HG03457 (cell line): ENCODE measurements around the gene TM7SF2.
"Not testable (repeated sequence)": the region's sequence is repeated elsewhere in the genome, so short reads cannot be mapped to it uniquely, and the experiment has no call there.

Source experiments
- ATAC-seq: cut with Tn5 transposase; IDR thresholded peaks from one replicate; pipeline ENCODE4 v1.9.1; 2021; ENCODE audit warnings: moderate number of reproducible peaks; ENCODE audit not compliant: unreplicated experiment

The TM7SF2 gene

DNA sequence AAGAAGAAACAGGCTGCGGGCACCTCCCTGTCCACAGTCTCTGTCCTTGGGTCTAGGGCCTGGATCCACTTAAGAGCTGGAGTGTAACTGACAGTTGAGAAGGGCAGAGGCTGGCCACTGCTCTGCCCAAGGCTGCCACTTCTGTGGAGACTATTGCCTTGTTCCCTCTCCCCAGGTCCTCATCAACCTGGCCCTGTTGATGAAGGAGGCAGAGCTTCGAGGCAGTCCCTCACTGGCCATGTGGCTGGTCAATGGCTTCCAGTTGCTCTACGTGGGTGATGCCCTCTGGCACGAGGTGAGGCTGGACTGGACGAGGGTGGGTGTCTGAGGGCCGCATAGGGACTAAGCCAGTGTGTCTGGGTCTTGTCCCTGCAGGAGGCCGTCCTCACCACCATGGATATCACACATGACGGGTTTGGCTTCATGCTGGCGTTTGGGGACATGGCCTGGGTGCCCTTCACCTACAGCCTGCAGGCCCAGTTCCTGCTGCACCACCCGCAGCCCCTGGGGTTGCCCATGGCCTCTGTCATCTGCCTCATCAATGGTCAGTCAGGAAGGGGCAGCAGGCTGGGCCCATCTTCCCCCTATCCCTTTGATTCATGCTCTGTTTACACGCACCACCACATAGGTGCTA lies 3.0 kb downstream of the TM7SF2 start:
- ATAC-seq = no peak

DNA sequence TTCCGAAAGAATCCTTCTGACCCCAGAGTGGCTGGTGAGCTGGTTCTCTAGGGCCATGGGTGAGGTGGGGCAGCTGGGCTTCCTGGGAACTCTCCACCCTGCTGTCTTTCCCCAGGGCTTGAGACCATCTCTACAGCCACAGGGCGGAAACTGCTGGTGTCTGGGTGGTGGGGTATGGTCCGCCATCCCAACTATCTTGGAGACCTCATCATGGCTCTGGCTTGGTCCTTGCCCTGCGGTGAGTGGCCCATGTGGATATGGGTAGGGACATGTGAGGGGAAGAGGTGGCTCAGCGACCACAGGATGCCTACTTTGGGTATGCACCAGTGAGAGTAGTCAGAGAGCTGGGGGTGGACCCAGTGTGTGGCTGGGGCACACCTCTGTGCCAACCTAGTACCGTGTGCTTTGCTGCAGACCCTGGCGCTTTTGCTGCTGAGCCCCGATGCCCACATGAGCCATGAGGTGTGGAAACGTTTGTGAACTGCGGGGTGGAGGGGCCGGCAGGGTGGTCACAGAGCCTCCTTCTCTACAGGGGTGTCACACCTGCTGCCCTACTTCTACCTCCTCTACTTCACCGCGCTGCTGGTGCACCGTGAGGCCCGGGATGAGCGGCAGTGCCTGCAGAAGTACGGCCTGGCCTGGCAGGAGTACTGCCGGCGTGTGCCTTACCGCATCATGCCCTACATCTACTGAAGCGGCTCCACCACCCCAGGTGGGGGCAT lies 3.9 kb downstream of the TM7SF2 start:
- ATAC-seq = no peak

DNA sequence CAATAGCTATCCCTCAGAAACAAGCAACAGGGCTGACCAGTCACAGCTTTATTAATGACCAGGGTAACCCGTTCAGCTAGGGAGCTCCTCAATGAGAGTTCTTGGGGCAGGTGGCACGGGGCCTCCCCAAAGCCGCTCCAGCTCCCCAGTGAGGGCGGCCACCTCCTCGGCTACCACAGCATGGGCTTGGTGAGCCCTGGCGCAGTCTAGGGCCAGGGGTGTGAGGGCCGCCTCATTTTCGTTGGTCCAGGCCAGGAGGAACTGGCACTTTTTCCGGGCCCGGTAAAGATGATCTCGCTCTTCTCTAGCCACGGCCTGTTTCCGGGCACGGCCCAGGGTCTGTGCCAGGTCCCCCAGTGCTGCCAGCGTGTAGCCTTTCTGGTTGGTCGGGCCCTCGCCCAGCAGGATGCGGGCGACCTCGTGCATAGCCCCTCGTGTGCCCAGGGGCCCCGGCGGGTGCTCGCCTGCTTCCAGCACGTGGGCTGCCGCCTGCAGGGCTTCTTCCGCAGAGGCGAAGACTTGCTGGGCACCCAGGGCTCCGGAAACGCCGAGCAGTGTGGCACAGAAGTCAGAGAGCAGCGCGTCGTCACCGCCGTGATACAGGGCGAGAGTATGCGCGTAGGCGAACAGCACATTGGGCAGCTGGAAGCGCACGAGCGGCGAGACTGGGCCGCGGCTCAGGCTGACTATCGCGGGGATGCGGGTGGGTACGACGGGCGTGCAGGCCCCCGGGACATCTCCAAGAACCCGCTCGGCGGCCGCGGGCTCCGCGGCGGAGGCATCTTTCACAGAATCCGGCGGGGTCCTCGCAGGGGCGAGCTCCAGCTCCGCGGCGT lies 4.9 kb downstream of the TM7SF2 start:
- no peak for ATAC-seq

DNA sequence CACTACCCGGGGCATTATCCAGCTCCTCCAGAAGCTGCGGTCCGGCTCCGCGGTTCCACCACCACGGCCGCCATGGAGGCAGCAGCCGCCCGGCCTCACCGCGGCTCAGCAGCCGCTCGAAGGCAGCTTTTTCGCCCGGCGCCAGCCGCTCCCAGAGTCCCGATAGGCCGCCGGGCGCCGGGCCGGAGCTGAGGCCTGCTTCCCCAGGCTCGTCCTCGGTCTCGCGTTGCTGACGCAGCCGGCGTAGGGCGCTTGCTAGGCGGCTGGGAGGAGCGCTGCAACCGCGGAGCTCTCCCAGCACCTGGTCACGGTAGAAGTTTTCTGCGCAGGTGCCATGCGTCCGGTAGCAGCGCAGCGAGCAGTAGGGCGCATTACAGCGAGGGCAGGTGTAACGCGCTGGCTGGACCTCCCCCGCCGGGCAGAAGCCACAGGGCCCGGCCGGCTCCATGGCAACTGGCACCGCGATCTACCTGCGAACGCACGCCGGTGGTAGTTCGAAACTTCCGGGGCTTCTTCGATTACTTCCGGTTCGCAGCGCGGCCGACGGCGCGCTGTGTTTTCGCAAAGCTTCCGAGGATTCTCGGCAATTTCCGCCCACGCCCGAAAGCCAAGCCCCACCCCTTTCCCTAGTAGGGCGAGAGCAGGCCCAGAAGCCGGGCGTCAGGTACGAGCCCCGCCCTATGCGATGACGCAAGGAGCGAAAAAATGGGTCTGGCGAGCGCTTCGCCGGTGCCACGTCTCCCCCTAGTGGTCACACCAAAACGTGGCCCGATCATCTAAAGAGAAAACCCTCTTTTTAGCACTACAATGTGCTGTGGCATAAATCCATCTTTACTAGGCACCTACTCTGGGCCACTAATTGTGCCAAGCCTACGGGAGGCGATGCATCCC lies 5.8 kb downstream of the TM7SF2 start, which contains the start of gene ZNHIT2:
Gene ZNHIT2 (minus strand): TSS at position 496 of the 891 bp plus-strand sequence. CDS start 48 bp downstream, at position 448.
- peak; percentile 42 for ATAC-seq

DNA sequence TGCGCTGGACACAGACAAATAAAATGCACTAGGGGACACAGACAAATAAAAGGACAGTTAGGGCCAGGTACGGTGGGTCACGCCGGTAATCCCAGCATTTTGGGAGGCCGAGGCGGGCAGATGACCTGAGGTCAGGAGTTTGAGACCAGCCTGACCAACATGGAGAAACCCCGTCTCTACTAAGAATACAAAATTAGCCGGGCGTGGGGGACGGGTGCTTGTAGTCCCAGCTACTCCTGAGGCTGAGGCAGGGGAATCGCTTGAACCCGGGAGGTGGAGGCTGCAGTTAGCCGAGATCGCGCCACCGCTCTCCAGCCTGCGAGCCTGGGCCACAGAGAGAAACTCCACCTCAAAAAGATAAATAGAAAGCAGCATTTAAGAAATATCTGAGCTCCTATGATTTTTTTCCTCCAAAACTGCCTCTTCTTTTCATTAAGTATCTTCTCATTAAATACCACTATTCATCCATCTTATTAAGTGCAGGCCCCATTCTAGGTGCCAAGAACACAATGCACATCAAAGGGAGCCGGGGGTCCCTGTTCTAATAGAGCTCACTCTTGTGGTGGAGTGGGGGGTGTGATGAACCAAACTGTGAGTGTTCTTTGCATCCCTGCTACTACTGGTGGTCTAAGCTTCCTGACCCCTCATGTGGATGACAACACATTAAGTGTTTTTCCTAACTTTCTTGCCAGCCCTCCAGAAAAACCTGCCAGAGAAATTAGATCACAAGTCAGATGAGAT lies 6.6 kb downstream of the TM7SF2 start:
- ATAC-seq = no peak

DNA sequence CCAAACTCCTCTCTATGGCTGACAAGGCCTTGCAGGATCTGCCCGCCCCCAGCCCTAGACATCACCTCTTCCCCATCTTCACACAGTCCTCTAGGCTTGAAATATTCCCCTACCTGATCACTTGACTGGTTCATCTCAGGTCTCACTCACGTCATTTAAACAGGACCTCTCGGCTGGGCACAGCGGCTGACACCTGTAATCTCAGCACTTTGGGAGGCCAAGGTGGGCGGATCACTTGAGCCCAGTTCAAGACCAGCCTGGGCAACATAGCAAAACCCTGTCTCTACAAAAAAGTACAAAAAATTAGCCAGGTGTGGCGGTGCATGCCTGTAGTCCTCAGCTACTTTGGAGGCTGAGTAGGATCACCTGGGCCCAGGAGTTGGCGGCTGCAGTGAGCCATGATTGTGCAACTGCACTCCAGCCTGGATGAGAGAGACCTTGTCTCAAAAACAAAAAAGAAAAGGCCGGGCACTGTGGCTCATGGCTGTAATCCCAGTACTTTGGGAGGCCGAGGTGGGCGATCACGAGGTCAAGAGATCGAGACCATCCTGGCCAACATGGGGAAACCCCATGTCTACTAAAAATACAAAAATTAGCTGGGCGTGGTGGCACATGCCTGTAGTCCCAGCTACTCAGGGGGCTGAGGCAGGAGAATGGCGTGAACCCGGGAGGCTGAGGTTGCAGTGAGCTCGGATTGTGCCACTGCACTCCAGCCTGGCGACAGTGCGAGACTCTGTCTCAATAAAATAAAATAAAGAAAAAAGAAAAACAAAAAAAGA lies 7.4 kb downstream of the TM7SF2 start:
- not testable (repeated sequence) for ATAC-seq

DNA sequence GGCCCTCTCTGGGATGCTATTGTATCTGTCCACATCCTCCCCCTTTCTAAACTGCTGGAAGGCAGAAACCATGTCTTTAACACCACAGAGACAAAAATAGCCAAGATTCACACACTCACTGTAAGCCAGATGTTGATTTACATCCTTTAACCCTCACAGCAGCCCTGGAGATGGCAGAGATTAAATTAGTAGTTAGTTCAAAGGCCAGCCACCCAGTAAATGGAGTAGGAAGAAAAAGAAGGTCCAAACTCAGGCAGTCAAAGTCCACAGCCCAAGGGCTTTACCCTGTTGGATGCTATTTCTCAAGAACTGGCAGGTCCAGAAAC lies 8.0 kb downstream of the TM7SF2 start:
- ATAC-seq = no peak

DNA sequence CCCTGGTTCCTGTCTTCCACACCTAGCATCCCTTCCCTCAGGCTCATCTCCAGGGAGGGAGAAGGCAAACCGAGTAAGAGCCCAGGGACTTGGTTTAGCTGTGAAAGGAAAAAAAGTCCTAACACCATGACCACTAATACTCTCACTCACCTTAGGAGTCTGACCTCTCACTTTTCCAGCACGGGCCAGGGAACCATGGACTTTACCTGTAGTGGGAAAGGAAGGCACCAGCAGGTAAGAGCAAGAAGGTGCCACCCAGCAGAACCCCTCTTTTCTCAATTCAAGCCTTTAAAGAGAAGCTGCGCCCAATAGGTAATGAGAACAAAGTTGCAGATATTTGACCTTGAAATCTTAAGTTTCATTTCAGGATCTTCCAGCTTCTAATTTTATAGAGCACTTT lies 9.2 kb downstream of the TM7SF2 start:
- ATAC-seq = no peak

DNA sequence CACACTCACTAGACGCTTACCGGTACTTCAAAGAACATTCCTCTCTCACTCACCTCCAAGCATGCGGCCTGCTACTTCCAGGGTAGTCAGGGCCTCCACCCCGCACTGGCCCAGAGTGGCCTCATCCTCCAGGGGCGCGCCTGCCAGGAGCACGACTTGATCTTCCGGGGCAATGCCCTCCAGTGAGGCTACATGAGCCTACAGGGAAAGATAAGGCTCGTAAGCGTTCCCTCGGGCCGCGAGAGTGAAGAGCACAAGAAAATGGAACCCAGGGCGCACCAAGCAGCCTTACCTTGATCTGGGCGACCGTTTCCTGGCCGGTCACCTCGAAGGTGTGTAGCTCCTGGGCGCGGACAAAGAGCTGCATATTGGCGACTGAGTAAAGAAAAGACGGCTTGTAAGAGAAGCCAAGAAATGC lies 9.8 kb downstream of the TM7SF2 start:
- ATAC-seq = no peak

DNA sequence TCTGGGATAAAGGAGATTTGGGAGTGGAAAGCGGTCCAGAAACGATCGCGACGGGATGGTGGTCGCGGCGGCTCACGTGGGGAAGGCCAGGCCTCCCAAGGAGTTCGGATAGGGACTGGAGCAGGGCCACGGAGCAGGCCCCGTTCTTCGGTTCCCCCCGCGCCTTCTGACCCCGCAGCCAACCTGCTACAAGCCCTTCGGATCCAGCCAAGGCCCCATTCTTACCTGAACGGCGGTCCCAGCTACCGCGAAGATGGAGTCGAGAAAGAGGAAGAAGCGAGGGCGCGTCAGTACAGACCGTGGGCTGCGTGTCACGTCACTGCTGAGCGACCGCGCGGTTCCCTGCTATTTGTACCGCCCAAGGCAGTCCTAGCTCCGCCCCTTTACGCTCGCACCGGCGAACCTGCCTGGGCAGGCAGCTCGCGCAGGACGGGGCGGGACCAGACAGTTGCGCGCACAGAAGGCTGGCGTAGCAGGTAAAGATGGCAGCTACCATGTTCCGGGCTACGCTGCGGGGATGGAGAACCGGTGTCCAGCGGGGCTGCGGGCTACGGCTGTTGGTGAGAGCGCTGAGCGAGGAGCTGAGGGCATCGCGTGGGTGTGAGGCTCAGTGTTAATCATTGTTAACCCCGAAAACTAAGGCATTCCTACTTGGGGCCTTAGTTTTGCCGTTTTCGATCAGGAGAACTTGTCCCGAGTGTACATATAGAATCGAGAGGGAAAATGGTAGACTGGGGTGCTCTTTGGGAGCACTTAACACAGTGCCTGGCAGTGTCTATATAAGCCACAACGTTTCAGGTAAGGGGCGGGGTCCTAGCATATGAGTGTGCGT lies 10.4 kb downstream of the TM7SF2 start, which contains the start of the genes FAU and MRPL49:
Gene FAU (minus strand): TSS at position 270 of the 832 bp plus-strand sequence. CDS start 321 bp downstream, outside the sequence.
Gene MRPL49 (plus strand): TSS at position 457 of the 832 bp plus-strand sequence. CDS start 26 bp downstream, at position 483.
- ATAC-seq = peak; percentile 49

DNA sequence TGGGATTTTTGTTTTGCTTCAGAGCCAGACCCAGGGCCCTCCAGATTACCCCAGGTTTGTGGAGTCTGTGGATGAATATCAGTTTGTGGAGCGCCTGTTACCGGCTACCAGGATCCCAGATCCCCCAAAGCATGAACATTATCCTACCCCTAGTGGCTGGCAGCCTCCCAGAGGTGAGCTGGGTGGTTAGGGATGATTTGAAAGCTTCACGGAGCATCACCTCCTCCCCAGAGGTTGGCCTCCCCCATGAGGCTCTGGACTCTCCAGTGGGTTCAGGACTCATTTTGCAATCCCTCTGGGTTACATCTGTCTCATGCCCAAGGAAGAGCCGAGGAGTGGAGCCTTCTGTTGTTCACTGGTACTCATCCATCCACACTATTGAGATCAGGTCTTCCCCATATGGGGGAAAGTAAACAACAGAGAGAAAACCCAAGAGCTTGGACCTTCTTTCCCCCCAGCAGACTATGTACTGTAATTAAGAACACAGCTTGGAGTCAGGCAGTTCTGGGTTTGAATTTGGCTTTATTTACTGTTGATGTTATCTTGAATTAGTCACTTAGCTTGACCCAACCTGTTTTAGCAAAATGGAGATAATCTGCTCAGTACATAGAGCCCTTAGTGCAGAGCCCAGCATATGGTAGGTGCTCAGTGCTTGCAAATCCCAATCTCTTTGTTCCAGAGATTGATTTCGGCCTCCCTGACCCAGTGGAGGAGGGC lies 13.0 kb downstream of the TM7SF2 start:
- no peak for ATAC-seq

DNA sequence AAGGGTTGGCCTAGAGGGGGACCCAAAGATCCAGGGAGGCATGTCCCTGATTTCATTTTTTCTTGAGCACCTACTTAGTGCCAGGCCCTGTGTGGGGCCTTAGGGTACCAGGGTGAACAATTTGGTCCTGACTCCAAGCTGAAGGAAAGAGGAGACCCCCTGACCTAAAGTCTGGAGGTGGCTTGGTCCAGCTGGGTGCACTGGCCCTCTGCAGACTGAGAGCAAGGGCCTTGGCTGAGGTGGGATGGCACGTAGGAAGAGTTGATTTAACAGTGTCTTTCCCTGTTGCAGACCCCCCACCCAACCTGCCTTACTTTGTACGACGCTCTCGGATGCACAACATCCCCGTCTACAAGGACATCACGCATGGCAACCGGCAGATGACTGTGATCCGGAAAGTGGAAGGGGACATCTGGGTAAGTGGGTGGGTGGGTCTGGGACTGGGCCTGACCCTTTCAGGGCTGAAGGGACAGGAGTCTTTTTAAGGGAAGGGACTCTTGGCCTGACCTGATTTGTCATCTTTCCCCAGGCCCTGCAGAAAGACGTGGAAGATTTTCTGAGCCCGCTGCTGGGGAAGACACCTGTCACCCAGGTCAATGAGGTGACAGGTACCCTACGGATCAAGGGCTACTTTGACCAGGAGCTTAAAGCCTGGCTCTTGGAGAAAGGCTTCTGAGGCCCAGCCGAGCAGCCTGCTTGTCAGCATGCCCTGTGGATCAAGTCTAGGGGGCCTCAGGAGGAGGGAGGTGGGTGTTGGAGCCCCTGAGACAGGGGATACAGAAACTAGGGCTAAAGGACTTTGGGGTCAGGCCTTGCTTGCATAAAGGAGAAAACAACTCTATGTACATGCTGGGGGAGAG lies 13.8 kb downstream of the TM7SF2 start:
- ATAC-seq = no peak

DNA sequence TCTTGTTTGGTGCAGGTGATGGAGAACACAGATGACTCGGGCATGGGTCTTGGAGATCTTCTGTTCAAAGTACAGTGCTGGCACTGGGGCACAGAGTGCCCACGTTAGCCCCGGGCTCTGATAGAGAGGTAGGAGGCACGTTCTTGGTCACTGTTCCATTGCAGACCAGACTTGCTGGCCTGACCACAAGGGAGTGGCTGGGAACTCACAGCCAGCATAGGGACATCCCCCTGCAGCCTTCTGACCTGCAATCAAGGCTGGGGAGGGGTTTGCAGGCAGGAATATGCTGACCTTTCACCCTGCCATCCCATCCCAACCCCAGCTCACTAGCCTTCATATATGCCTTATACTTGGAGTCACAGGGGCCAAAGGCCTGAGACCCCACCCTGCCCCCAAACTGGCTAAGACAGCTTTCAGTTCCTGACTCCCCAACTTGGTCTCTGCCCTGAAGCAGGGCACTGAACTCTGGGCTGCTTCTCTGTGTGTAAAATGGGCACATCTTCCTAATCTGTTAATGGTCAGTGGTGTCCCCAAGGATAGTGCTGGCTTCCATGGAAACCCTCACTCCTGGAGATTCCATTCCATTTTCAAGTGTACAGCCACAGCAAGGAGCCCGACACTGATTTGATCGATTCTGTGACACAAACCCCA lies 15.1 kb downstream of the TM7SF2 start:
- ATAC-seq = no peak

DNA sequence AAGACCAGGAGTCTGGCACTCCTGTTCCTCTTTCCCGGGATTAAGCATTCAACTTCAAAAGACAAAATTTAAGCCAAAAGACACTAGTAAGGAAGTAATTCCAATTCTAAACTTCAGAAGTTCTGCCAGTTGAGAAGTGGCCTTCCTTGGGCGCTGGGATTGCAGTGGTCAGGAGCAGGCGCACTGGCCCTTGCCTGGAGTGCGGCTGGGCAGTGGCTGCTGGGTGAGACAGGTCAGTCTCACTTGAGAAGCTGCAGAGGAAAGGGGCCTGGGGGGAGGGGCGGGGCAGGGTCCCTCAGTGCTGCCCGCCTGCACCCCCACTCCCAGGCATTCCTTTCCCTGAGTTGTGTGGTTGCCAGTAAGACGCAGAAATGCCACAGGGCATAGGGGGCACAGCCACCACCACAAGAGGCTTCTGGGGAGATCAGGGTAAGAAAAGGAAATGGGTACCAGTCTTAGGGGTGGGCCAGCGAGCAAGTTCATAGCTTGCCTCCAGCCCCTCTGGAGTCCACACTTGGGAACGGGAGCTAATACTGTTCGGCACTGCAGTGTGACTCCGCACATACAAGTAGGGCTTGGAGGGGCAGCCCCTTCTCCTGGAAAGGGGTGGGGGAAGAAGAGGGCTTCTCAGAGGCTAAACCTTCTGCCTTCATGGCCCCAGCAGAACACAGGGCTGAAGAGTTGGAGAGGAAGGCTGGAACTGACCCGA lies 16.0 kb downstream of the TM7SF2 start:
- no peak for ATAC-seq
